ENCODE measurements around the gene VWF. TPM values are rescaled to one million over a fixed set of nuclear protein-coding genes. Genes with fewer than 3 reads are reported as not detected.

The VWF gene
- total RNA-seq, 2 donors from 2014 or later: 164 to 251 TPM

DNA sequence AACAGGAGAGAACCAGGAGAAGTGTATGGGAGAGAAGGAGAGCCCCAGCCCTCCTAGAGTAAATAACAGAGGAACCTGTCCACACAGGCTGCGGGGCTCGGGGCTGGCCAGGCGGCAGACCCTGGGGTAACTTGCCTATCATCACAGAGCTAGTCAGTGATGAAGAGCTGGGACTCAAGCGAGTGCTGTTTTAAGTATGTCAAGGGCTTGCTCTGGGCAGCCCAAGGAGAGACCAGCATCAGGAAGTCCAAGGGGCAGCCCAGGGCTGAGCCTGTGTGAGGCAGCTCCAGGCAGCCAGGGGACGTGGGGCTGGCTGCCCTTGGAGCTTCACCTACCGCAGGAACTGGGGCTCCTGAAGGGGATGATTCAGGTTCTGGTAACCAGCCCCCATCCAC, 10.0 kb downstream of the VWF start:
- ATAC-seq (ENCODE audit: insufficient number of reproducible peaks, low FRiP score, low read depth) (no peak), DNase-seq (ENCODE audit: low spot score) (no peak)
- H3K4me1 ChIP-seq (ENCODE audit: control insufficient read depth in 1 of 2, low read depth in 2 of 2): no peaks in the 10 kb centered on the region
- no peaks in the 10 kb centered on the region for H3K9me3 ChIP-seq
- TF ChIP-seq, protein P1, sequence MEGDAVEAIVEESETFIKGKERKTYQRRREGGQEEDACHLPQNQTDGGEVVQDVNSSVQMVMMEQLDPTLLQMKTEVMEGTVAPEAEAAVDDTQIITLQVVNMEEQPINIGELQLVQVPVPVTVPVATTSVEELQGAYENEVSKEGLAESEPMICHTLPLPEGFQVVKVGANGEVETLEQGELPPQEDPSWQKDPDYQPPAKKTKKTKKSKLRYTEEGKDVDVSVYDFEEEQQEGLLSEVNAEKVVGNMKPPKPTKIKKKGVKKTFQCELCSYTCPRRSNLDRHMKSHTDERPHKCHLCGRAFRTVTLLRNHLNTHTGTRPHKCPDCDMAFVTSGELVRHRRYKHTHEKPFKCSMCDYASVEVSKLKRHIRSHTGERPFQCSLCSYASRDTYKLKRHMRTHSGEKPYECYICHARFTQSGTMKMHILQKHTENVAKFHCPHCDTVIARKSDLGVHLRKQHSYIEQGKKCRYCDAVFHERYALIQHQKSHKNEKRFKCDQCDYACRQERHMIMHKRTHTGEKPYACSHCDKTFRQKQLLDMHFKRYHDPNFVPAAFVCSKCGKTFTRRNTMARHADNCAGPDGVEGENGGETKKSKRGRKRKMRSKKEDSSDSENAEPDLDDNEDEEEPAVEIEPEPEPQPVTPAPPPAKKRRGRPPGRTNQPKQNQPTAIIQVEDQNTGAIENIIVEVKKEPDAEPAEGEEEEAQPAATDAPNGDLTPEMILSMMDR (IDR thresholded peaks at IDR 0.05): no peak
- H3K27ac ChIP-seq: no peak overlapping the region
- H3K27me3 ChIP-seq (replicated peaks; ENCODE audit: insufficient read depth): no peaks in the 10 kb centered on the region
- H3K4me3 ChIP-seq: no peak overlapping the region
- no peaks in the 10 kb centered on the region for H3K36me3 ChIP-seq

DNA sequence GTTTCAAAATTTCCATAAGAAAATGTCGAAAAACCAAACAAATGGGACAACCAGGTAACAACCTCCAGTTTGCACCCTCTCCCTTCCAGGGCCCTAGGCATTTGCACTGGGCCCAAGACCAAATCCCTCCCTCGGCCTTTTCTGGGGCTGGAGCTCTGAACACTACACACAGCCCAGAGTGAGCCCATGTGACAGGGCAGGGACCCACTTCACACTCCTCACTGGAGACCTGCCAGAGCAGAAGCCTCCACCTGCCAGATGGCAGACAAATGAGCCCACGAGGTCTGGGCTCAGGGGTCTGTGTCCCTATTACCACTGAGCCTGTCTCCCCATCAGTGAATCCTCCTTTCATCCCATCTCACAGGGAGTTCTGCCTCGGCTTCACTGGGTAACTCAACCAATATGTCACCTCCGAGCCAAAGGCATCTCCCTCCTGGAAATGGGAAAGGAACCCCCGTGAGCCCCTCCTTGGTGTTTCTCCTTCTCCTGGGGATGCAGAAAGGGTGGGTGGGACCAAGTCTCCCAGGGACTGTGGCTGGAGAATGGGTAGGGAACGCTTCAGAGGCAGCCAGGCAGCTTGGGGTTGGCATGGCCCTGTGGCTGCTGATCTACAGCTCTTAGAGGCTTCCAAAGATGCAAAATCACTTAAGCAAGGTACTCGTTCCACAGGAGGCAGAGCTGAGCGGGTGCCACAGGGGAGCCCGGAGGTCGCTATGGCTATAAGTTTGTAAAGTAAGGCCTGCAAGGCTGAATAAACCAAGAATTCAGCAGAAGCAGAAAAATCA, 10.6 kb downstream of the VWF start:
- no peak for DNase-seq (ENCODE audit: low spot score)
- TF ChIP-seq, protein P1 (IDR thresholded peaks at IDR 0.05): no peak
- no peak overlapping the region for H3K27ac ChIP-seq
- no peak overlapping the region for H3K4me3 ChIP-seq
- no peaks in the 10 kb centered on the region for H3K9me3 ChIP-seq
- H3K27me3 ChIP-seq (replicated peaks; ENCODE audit: insufficient read depth): no peaks in the 10 kb centered on the region
- no peaks in the 10 kb centered on the region for H3K4me1 ChIP-seq (ENCODE audit: control insufficient read depth in 1 of 2, low read depth in 2 of 2)
- no peaks in the 10 kb centered on the region for H3K36me3 ChIP-seq
- no peak for ATAC-seq (ENCODE audit: insufficient number of reproducible peaks, low FRiP score, low read depth)

DNA sequence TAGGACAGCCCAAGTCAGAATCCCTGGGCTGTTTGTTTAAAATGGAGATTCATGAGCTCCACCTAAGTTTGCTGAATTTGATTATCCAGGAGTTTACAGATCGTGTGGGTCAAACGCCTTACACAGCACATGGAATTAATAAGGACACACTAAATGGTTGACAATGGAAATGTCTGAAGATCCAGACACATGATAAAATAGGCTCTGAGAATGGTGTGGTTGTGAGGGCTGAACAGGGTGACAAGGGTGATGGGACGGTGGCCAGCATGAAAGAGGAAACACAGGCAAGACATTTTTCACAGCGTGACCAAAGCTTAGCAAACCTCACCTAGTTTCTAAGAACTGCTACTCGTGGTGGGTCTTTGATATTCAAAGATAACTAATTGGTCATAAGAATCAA, 12.5 kb downstream of the VWF start:
- no peak for ATAC-seq (ENCODE audit: insufficient number of reproducible peaks, low FRiP score, low read depth)
- H3K36me3 ChIP-seq: no peaks in the 10 kb centered on the region
- no peak for DNase-seq (ENCODE audit: low spot score)

DNA sequence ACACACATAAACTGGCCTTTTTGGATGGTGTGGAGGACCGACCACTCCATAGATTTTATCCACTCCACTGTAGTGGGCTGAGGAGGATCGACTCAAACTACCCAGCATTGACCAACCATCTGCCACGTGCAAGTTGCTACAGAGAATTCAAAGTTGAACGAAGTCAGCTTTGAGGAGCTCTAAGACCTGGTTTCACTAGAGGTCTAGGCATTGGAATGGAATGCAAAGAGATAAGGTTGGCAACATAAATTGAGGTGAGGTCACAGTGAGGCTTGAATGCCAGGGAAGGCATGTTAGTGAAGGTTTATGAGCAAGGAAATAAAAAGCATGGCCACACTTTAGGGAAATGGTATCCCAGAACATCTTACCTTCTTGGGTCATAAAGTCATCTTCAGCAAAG, 14.5 kb downstream of the VWF start:
- TF ChIP-seq, protein P1 (IDR thresholded peaks at IDR 0.05): no peak
- Histone ChIP-seq H3K27me3 (replicated peaks; ENCODE audit: insufficient read depth) (no peaks in the 10 kb centered on the region), H3K36me3 (no peaks in the 10 kb centered on the region), H3K9me3 (no peaks in the 10 kb centered on the region), H3K4me3 (no peak overlapping the region), H3K27ac (no peak overlapping the region), H3K4me1 (ENCODE audit: control insufficient read depth in 1 of 2, low read depth in 2 of 2) (no peaks in the 10 kb centered on the region)
- ATAC-seq (ENCODE audit: insufficient number of reproducible peaks, low FRiP score, low read depth) (no peak), DNase-seq (ENCODE audit: low spot score) (no peak)

More for the DNA sequence above, 12.5 kb downstream of the VWF start:
- H3K27ac ChIP-seq: no peak overlapping the region
- TF ChIP-seq, protein P1 (IDR thresholded peaks at IDR 0.05): no peak
- H3K4me3 ChIP-seq: no peak overlapping the region
- no peaks in the 10 kb centered on the region for H3K4me1 ChIP-seq (ENCODE audit: control insufficient read depth in 1 of 2, low read depth in 2 of 2)
- no peaks in the 10 kb centered on the region for H3K27me3 ChIP-seq (replicated peaks; ENCODE audit: insufficient read depth)
- no peaks in the 10 kb centered on the region for H3K9me3 ChIP-seq

DNA sequence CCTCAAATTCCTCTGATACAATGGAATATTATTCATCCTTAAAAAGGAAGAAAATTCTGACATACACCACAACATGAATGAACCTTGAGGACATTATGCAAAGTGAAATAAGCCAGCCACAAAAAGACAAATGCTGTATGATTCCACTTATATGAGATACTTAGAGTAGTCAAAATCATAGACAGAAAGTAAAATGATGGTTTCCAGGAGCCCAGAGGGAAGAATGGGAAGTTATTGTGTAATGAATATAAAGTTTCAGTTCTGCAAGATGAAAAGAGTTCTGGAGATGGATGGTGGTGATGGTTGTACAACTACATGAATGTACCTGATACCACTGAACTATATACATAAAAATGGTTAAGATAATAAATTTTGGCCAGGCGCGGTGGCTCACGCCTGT, 18.3 kb downstream of the VWF start:
- DNase-seq (ENCODE audit: low spot score): no peak
- TF ChIP-seq, protein P1 (IDR thresholded peaks at IDR 0.05): no peak
- no peak overlapping the region for H3K4me3 ChIP-seq
- H3K27me3 ChIP-seq (replicated peaks; ENCODE audit: insufficient read depth): no peaks in the 10 kb centered on the region
- no peaks in the 10 kb centered on the region for H3K4me1 ChIP-seq (ENCODE audit: control insufficient read depth in 1 of 2, low read depth in 2 of 2)
- no peak for ATAC-seq (ENCODE audit: insufficient number of reproducible peaks, low FRiP score, low read depth)
- H3K36me3 ChIP-seq: no peaks in the 10 kb centered on the region
- no peak overlapping the region for H3K27ac ChIP-seq
- H3K9me3 ChIP-seq: no peaks in the 10 kb centered on the region
